GM23338 (cell line): ENCODE results near the gene ITSN2. TPM values are rescaled to one million over a fixed set of nuclear protein-coding genes. Genes with fewer than 3 reads are reported as not detected.

ENCODE experiments used
- ATAC-seq: fragments of 200-7000 bp; cut with Tn5 transposase; 3 replicates; pipeline ENCODE4 v1.9.1; 2020
- DNase-seq: peaks from one replicate; pipeline ENCODE4 v3.0.0-alpha.2; 2015; ENCODE audit warnings: low spot score
- H2AFZ ChIP-seq: fragments of 200-600 bp; sonication (generic); 2 replicates; pipeline ENCODE4 v1.8.0; 2016; ENCODE audit warnings: antibody characterized with exemption, mild to moderate bottlenecking, moderate library complexity
- H3F3A ChIP-seq: fragments of 200-600 bp; sonication (generic); replicated peaks from 2 replicates; pipeline ENCODE4 v1.8.0; 2017; ENCODE audit warnings: antibody characterized with exemption, mixed run types, low read depth
- H3K27ac ChIP-seq: fragments of 200-600 bp; sonication (generic); 2 replicates; pipeline ENCODE4 v1.6.1; 2016; ENCODE audit warnings: low read depth
- H3K27me3 ChIP-seq: fragments of 200-600 bp; sonication (generic); 2 replicates; pipeline ENCODE4 v1.8.0; 2016; ENCODE audit warnings: mild to moderate bottlenecking, mixed run types, moderate library complexity; ENCODE audit not compliant: insufficient read depth
- H3K36me3 ChIP-seq: fragments of 200-600 bp; sonication (generic); 2 replicates; pipeline ENCODE4 v1.8.0; 2016; ENCODE audit warnings: mild to moderate bottlenecking; ENCODE audit not compliant: insufficient read depth
- H3K4me1 ChIP-seq: fragments of 200-600 bp; sonication (generic); 2 replicates; pipeline ENCODE4 v1.8.0; 2016; ENCODE audit warnings: mild to moderate bottlenecking, moderate library complexity; ENCODE audit not compliant: insufficient read depth
- H3K4me2 ChIP-seq: fragments of 200-600 bp; sonication (generic); 2 replicates; pipeline ENCODE4 v1.7.1; 2017; ENCODE audit warnings: mixed run types
- H3K4me3 ChIP-seq: fragments of 200-600 bp; sonication (generic); 2 replicates; pipeline ENCODE4 v1.6.1; 2016; ENCODE audit warnings: mixed run types
- H3K79me2 ChIP-seq: fragments of 200-600 bp; sonication (generic); replicated peaks from 2 replicates; pipeline ENCODE4 v1.8.0; 2017; ENCODE audit warnings: mild to moderate bottlenecking; ENCODE audit not compliant: insufficient read depth
- H3K9me2 ChIP-seq: fragments of 200-600 bp; sonication (generic); 2 replicates; pipeline ENCODE4 v1.8.0; 2017; ENCODE audit not compliant: insufficient read depth
- H4K20me1 ChIP-seq: fragments of 200-600 bp; sonication (generic); replicated peaks from 2 replicates; pipeline ENCODE4 v1.8.0; 2017; ENCODE audit warnings: mild to moderate bottlenecking; ENCODE audit not compliant: insufficient read depth
- H3K27ac Mint-ChIP-seq: 2 replicates; pipeline ENCODE4 v1.8.0; 2020; ENCODE audit warnings: inconsistent platforms, mild to moderate bottlenecking, moderate library complexity, mixed read lengths
- H3K27me3 Mint-ChIP-seq: 3 replicates; pipeline ENCODE4 v1.8.0; 2022; ENCODE audit warnings: low read depth, mild to moderate bottlenecking, moderate library complexity, mixed read lengths, inconsistent platforms; ENCODE audit not compliant: insufficient read depth, poor library complexity
- H3K36me3 Mint-ChIP-seq: 3 replicates; pipeline ENCODE4 v1.8.0; 2021; ENCODE audit warnings: low read depth, mild to moderate bottlenecking, inconsistent platforms, moderate library complexity, mixed read lengths
- H3K4me1 Mint-ChIP-seq: 3 replicates; pipeline ENCODE4 v1.8.0; 2020; ENCODE audit warnings: mild to moderate bottlenecking, inconsistent platforms, mixed read lengths
- H3K4me3 Mint-ChIP-seq: 3 replicates; pipeline ENCODE4 v1.8.0; 2021; ENCODE audit warnings: moderate library complexity, mild to moderate bottlenecking, inconsistent platforms, mixed read lengths
- H3K9me3 Mint-ChIP-seq: 3 replicates; pipeline ENCODE4 v1.8.0; 2020; ENCODE audit warnings: moderate library complexity, mild to moderate bottlenecking, inconsistent platforms, mixed read lengths
- CREB1 ChIP-seq: fragments of 250-450 bp; sonication (Bioruptor Pico); IDR thresholded peaks from 2 replicates; pipeline ENCODE4 v1.5.0; 2020; ENCODE audit warnings: low read depth, mild to moderate bottlenecking, moderate library complexity
- EZH2phosphoT487 ChIP-seq: fragments of 200-600 bp; sonication (generic); IDR thresholded peaks from one replicate; pipeline ENCODE4 v1.8.1; 2018; ENCODE audit warnings: antibody characterized with exemption; ENCODE audit not compliant: unreplicated experiment
- JUNB ChIP-seq: IDR thresholded peaks from one replicate; pipeline ENCODE4 v1.6.1; 2016; ENCODE audit warnings: antibody characterized with exemption; ENCODE audit not compliant: unreplicated experiment
- POLR2AphosphoS5 ChIP-seq: IDR thresholded peaks from 2 replicates; pipeline ENCODE4 v1.6.1; 2016; ENCODE audit warnings: antibody characterized with exemption, low read depth
- ZNF331 ChIP-seq: fragments of 250-450 bp; sonication (Bioruptor Pico); IDR thresholded peaks from 2 replicates; pipeline ENCODE4 v1.5.0; 2020; ENCODE audit warnings: low read depth, mild to moderate bottlenecking, moderate library complexity
- ZNF462 ChIP-seq: fragments of 250-450 bp; sonication (Bioruptor Pico); IDR thresholded peaks from 2 replicates; pipeline ENCODE4 v1.5.0; 2020; ENCODE audit warnings: mild to moderate bottlenecking, moderate library complexity
- polyA plus RNA-seq: library from polyadenylated mRNA; unstranded; fragments of >200 nt; fragmentation: Nextera tagmentation; extraction: Ambion mirVana; gene quantifications from 2 replicates; pipeline ENCODE4 v1.2.1, GENCODE V29; 2016
- total RNA-seq: library from RNA; depleted of rRNA; stranded (reverse); fragments of >200 nt; shearing (Covaris generic); gene quantifications from 2 replicates; pipeline ENCODE4 v1.2.3, GENCODE V29; 2014
- TF ChIP-seq, protein P1 (sequence below): IDR thresholded peaks from 2 replicates; pipeline ENCODE4 v1.6.1; 2016; ENCODE audit warnings: antibody characterized with exemption

Gene ITSN2
- total and polyA plus RNA-seq, 2 experiments from 2014 or later, result 17.1 to 17.8 TPM

- no peak overlapping the region for H3K27ac Mint-ChIP-seq
- no peaks in the 10 kb centered on the region; the same call in 1 of the 2 replicates for H4K20me1 ChIP-seq
- no peak for DNase-seq
- H3K4me2 ChIP-seq, result no peak overlapping the region
- no peak overlapping the region for H3K4me3 Mint-ChIP-seq
- H3K4me3 ChIP-seq, result no peak overlapping the region
- H3K27ac ChIP-seq, result no peak overlapping the region
- TF ChIP-seq ZNF462, result no peak
- TF ChIP-seq ZNF331 (CRISPR knock-in tag), result no peak
- TF ChIP-seq, protein P1, sequence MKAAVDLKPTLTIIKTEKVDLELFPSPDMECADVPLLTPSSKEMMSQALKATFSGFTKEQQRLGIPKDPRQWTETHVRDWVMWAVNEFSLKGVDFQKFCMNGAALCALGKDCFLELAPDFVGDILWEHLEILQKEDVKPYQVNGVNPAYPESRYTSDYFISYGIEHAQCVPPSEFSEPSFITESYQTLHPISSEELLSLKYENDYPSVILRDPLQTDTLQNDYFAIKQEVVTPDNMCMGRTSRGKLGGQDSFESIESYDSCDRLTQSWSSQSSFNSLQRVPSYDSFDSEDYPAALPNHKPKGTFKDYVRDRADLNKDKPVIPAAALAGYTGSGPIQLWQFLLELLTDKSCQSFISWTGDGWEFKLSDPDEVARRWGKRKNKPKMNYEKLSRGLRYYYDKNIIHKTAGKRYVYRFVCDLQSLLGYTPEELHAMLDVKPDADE, result no peak
- TF ChIP-seq CREB1 (CRISPR knock-in tag), result no peak
- H3K9me2 ChIP-seq, result no peaks in the 10 kb centered on the region
- H3K36me3 Mint-ChIP-seq, result no peaks in the 10 kb centered on the region
- no peaks in the 10 kb centered on the region for H3K9me3 Mint-ChIP-seq
- H3F3A ChIP-seq, result no peaks in the 10 kb centered on the region
- ATAC-seq, result no peak
- H3K27me3 Mint-ChIP-seq, result no peaks in the 10 kb centered on the region
- no peaks in the 10 kb centered on the region for H3K4me1 Mint-ChIP-seq
- no peaks in the 10 kb centered on the region for H3K27me3 ChIP-seq
- no peaks in the 10 kb centered on the region for H3K4me1 ChIP-seq
- H3K36me3 ChIP-seq, result no peaks in the 10 kb centered on the region
- H2AFZ ChIP-seq, result no peak overlapping the region
- peaks cover 35% of the 10 kb centered on the region for H3K79me2 ChIP-seq
These were observed 11.2 kb downstream of the ITSN2 start for GRCh38 chr2:24349097-24349496.

DNA sequence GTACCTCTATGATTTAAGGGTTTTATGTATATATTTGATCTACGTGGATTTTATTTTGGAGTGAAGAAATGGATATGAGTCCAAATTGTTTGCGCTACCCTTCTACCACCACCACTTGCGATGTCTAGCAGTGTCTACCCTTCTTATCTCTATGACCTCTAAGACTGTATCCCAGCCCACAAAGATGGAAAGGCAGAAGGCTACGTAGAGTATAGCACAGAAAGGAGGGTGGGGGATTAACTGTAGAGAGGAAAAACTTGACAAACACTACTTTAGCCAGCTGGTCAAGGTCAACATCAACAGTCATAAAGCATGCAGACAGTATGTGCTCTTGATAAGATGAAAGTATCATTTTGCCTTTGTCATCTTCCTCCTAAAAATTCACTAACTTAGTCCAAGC lies 14.4 kb downstream of the ITSN2 start:
- no peak for DNase-seq
- Mint-ChIP-seq H3K36me3 (no peaks in the 10 kb centered on the region), H3K4me1 (peaks cover 3% of the 10 kb centered on the region; the same call in 1 of the 3 replicates), H3K27ac (no peak overlapping the region), H3K27me3 (no peaks in the 10 kb centered on the region), H3K9me3 (no peaks in the 10 kb centered on the region), H3K4me3 (no peak overlapping the region)
- H3K9me2 ChIP-seq, result no peaks in the 10 kb centered on the region
- no peaks in the 10 kb centered on the region for H3K36me3 ChIP-seq
- H4K20me1 ChIP-seq, result no peaks in the 10 kb centered on the region
- H3K4me3 ChIP-seq, result no peak overlapping the region
- H3K4me2 ChIP-seq, result no peak overlapping the region
- no peaks in the 10 kb centered on the region for H3F3A ChIP-seq
- H3K27ac ChIP-seq, result no peak overlapping the region
- no peak for ATAC-seq
- H3K4me1 ChIP-seq, result no peaks in the 10 kb centered on the region
- no peak overlapping the region for H2AFZ ChIP-seq
- TF ChIP-seq POLR2AphosphoS5, result no peak
- no peak for TF ChIP-seq EZH2phosphoT487
- no peak for TF ChIP-seq JUNB
- no peaks in the 10 kb centered on the region for H3K27me3 ChIP-seq
- peaks cover 20% of the 10 kb centered on the region for H3K79me2 ChIP-seq
